ENCODE data around the gene SLC16A4.

The SLC16A4 gene

DNA sequence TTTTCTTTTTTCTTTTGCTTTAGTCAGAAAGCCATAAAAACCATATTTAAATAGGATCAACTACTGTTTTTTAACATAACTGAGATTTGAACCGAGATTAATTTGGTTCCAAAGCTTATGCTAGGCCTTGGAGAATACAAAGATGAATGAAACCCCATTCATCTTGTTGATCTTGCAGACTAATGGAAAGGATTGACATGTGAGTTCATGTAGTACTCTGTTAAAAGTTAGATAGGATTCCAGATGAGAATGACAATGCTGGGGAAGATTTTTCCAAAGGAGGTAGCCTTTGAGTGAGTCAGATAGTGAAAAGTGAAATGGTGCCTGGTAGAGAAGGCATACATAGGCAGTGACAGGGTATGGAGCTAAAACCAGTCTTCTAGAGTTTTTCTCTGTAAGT is 29.0 kb downstream of the SLC16A4 start:
- no peak overlapping the region for H3K4me3 ChIP-seq (ENCODE audit: low read depth, low read length)

- no peak overlapping the region for H3K4me3 ChIP-seq (ENCODE audit: low read depth, low read length)
Observed at GRCh38 chr1:110360431-110360830, 30.4 kb downstream of the SLC16A4 start.

GRCh38 chr1:110356379-110356778 is 34.4 kb downstream of the SLC16A4 start:
- H3K4me3 ChIP-seq (ENCODE audit: low read depth, low read length) = no peak overlapping the region

DNA sequence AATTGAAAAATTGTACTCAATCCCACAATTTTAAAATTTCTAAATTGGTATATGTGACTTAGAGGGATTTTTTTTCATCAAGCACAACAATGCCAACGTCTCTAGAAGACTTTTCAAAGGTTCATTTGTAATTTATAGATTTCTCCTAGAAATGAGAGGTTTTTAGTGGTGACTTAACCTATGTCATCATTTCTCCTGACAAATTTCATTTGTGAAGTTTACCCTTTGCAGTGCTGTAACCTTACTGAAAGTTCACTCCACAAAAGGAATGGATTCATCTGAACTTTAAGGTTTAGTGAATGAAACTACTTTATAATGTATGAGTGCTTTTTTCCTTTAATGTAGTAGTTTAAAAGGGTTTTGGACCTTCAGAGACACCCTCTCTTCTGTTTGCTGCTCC is 35.5 kb downstream of the SLC16A4 start:
- no peak overlapping the region for H3K4me3 ChIP-seq (ENCODE audit: low read depth, low read length)

- H3K4me3 ChIP-seq (ENCODE audit: low read depth, low read length) = no peak overlapping the region
Observed at GRCh38 chr1:110350360-110350759, 40.5 kb downstream of the SLC16A4 start.

GRCh38 chr1:110348771-110349170 is 42.1 kb downstream of the SLC16A4 start:
- H3K4me3 ChIP-seq (ENCODE audit: low read depth, low read length) = no peak overlapping the region

DNA sequence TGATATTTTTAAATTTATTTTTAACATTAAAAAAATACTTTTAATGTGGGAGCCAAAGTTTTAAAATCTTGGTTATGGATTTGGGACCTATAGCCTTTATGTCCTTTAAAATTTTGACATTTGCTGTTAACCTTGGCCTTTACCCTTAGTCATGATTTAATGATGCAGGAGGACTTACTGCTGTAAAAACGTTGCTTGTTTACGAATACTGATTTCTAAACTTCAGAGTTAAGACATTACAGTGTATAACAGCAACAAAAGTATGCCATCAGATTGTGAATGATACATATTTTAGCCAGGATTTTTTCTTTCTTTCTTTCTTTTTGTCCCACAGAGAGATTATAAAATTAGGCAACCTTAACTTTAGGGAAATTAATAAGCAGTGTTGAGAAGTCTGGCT is 42.8 kb downstream of the SLC16A4 start:
- H3K4me3 ChIP-seq (ENCODE audit: low read depth, low read length) = no peak overlapping the region

DNA sequence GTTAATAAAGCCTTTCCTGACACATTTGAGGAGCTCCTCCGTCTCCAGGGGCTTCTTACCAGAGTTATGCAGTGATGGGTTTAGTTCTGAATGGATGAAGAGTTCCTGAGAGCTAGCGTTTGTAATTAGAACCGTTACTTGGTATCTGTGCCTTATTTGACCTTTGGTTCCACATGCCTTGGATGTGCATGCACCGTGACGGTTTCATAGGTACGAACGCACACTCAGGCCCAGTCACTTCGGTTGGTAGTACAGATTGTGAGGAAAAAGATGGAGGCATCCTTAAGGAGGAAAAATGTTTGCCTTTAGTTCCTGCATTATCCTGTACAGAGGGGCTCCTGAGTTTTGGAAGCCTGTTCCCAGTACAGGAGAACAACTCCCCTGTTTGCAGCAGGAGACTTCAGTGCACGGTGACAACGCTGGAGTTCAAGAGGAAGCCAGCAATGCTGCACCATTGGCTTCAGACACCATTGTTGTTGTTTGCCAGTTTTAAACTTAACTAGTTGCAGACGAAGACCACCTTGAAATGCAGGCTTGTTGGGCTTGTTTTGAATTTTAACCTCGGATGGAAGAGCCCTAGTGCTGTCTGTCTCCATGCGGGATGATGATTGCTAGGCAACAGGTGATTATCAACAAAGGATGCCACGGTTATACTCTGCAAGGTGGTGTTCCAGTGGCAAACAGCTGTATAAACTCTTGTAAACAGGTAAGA is 43.5 kb downstream of the SLC16A4 start:
- H3K4me3 ChIP-seq (ENCODE audit: low read depth, low read length) = no peak overlapping the region

- H3K4me3 ChIP-seq (ENCODE audit: low read depth, low read length) = no peak overlapping the region
Observed at GRCh38 chr1:110346690-110347089, 44.1 kb downstream of the SLC16A4 start.

DNA sequence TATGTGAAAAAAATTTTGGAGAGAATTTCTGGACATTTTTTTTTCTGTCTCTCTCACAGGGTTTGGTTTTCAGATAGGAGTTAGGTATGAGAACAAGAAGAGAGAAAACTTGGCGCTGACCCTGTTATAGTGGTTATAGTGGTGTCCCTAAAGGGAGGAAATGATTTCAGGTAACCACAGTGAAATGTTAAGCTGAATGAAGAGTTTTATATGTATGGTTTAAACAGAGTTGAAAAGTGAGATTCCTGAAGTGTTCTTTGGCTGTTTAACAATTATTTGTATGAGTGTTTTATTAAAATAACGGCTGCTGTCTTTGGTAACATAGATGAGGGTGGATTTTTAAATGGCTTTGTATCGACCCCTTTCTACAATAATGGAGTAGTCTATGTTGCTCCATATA is 45.3 kb downstream of the SLC16A4 start:
- no peak overlapping the region for H3K4me3 ChIP-seq (ENCODE audit: low read depth, low read length)

DNA sequence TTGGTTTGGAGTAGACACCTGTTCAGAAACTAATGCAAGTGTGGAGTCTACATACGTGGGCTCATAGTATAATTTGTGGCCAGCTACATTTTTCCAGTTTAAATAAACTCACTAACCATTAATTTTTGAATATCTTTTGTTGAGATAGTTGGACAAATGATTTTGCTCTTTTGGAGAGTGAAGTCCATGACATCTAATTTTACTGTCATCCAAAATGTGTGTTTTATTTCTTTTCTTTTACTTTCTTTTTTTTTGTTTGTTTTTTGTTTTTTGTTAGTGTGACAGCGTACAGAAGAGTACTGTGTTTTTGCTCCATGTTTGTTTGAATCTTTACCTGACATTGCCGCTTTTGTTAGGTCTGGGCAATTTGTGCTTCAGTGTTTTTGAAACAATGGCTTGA is 46.7 kb downstream of the SLC16A4 start:
- peak overlapping the region; percentile 4 for H3K4me3 ChIP-seq (ENCODE audit: low read depth, low read length)

DNA sequence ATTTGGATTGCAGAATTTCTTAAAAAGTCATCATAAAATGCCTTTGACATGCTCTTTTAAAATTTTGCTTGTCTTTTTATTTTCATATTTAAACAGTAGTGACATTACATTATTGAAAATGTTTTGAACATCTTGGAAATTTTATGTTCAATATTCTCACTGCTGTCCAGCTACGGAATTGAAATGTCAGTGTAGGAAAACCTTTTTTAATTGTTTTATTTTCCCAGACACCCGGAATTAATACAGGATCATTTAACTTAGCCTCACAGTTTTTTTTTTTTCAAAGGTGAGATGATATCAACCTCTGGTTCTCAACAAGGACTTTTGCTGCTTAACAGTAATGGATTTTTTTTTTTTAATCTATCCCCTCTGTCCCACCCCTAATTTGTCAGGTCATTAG is 47.6 kb downstream of the SLC16A4 start:
- no peak overlapping the region for H3K4me3 ChIP-seq (ENCODE audit: low read depth, low read length)

DNA sequence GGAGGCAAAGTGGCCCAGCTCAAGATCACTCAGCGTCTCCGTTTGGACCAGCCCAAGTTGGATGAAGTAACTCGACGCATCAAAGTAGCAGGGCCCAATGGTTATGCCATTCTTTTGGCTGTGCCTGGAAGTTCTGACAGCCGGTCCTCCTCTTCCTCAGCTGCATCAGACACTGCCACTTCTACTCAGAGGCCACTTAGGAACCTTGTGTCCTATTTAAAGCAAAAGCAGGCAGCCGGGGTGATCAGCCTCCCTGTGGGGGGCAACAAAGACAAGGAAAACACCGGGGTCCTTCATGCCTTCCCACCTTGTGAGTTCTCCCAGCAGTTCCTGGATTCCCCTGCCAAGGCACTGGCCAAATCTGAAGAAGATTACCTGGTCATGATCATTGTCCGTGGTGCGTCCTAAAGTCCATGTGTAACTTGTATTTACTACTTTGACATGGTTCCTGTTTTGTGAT is 48.9 kb downstream of the SLC16A4 start:
- H3K4me3 ChIP-seq (ENCODE audit: low read depth, low read length) = peak overlapping the region; percentile 21

DNA sequence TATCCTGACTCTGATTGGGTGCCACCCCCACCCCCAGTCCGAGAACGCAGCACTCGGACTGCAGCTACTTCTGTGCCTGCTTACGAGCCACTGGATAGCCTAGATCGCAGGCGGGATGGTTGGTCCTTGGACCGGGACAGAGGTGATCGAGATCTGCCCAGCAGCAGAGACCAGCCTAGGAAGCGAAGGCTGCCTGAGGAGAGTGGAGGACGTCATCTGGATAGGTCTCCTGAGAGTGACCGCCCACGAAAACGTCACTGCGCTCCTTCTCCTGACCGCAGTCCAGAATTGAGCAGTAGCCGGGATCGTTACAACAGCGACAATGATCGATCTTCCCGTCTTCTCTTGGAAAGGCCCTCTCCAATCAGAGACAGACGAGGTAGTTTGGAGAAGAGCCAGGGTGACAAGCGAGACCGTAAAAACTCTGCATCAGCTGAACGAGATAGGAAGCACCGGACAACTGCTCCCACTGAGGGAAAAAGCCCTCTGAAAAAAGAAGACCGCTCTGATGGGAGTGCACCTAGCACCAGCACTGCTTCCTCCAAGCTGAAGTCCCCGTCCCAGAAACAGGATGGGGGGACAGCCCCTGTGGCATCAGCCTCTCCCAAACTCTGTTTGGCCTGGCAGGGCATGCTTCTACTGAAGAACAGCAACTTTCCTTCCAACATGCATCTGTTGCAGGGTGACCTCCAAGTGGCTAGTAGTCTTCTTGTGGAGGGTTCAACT is 49.5 kb downstream of the SLC16A4 start:
- H3K4me3 ChIP-seq (ENCODE audit: low read depth, low read length) = no peak overlapping the region

GRCh38 chr1:110340207-110340468 is 50.7 kb downstream of the SLC16A4 start:
- peak overlapping the region; percentile 93 for H3K4me3 ChIP-seq (ENCODE audit: low read depth, low read length)

DNA sequence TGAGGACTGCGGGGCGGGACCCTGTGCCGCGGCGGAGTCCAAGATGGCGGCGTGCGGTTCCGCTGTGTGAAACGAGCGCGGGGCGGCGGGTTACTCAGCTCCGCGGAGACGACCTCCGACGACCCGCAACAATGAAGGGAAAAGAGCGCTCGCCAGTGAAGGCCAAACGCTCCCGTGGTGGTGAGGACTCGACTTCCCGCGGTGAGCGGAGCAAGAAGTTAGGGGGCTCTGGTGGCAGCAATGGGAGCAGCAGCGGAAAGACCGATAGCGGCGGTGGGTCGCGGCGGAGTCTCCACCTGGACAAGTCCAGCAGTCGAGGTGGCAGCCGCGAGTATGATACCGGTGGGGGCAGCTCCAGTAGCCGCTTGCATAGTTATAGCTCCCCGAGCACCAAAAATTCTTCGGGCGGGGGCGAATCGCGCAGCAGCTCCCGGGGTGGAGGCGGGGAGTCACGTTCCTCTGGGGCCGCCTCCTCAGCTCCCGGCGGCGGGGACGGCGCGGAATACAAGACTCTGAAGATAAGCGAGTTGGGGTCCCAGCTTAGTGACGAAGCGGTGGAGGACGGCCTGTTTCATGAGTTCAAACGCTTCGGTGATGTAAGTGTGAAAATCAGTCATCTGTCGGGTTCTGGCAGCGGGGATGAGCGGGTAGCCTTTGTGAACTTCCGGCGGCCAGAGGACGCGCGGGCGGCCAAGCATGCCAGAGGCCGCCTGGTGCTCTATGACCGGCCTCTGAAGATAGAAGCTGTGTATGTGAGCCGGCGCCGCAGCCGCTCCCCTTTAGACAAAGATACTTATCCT is 51.2 kb downstream of the SLC16A4 start:
- H3K4me3 ChIP-seq (ENCODE audit: low read depth, low read length) = peak overlapping the region; percentile 93

DNA sequence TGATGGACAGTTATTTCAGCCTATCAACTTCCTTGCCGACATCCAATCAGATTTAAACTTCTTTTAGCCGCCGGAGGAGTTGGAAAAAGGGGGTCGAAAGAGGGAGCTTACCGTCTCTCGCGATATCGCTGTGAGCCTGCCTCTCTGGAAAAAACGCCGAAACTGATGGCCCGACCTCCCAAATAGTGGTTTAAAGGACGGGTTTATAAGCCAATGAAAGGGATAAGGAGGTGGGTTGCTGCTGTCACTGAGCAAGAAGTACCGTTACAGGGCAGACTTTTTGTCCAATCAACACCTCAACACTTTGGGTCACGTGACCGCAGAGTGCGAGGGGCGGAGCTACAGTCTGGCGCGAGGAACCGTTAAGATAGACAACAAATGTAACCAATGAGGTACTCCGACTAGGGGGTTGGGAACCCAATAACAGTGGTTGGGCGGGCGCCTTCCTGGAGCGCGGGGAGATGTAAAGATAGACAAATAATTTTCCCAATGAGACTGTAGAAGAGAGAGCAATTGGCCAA is 51.9 kb downstream of the SLC16A4 start, which contains the start of gene RBM15:
TSS of gene RBM15 (plus strand) at position 492 of the 521 bp plus-strand sequence. CDS start at position 521, 29 bp downstream.
- H3K4me3 ChIP-seq (ENCODE audit: low read depth, low read length) = peak within 1 kb of the TSS; percentile 93

- peak overlapping the region; percentile 93 for H3K4me3 ChIP-seq (ENCODE audit: low read depth, low read length)
Observed at GRCh38 chr1:110338309-110338885, 52.4 kb downstream of the SLC16A4 start.

DNA sequence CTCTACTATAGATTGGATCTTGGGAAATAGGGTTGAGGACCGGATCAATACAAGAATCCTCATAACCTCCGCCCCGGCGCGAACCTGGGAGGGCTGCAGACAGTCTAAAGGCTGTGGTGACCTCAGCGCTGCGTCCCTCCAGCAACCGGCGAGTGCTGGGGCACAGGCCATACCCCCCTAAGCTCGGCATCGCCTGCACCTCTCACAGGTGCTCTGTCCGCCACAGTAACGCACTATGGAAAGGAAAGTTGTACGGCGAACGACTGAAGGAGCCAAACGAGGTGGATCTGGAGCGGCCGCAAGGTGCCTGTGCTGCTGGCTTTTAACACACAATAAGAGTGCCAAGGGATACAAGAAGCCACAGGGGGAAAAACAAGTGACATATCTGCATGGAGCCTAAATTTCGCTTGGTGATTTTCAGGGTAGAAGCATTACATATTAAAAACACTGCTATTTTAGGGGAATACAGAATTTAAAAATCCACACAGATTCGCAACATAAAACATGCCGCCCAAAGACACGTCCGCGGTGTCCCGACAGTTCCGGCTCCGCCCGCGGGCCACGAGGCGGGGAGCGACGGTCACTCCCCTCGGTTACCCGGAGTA is 53.0 kb downstream of the SLC16A4 start:
- H3K4me3 ChIP-seq (ENCODE audit: low read depth, low read length) = peak overlapping the region; percentile 93

GRCh38 chr1:110336300-110337039 is 54.4 kb downstream of the SLC16A4 start:
- no peak overlapping the region for H3K4me3 ChIP-seq (ENCODE audit: low read depth, low read length)

All from iPS-11a (cell line).